ENCODE measurements around the gene ADGRG1.

DNA sequence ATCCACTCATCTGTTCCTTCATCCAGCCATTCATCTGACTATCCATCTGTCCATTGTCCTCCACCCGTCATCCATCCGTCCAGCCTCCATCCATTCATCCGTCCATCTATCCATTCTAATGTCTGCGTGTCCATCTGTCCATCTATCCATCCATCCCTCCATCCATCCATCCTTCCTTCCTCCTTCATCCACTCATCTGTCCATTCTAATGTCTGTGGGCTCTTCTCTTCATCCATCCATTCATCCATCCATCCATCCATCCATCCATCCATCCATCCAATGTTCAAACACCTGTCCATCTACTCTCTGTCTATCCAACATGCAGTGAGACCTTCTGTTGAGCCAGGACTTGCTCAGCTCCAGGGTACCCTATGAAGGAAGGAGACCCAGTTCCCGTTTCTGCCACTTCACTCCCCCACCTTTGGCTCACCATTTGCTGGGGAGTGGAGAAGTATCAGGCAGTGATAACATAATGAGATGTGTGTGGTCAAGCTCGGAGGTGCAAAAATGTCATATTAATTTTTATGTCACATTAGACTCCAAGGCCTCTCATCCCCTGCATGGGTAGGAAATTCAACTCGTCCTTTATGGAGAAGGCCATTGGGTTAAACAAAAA, 36.5 kb upstream of the ADGRG1 start:
- no peak for TF ChIP-seq CTCF (IDR thresholded peaks at IDR 0.05)
- TF ChIP-seq EZH2 (IDR thresholded peaks at IDR 0.05; ENCODE audit: borderline replicate concordance, insufficient read depth, low read depth, low read length, poor library complexity, severe bottlenecking): no peak

Data from B cell (primary cell).